ENCODE data around the gene UBA6.

- TF ChIP-seq, protein P1, sequence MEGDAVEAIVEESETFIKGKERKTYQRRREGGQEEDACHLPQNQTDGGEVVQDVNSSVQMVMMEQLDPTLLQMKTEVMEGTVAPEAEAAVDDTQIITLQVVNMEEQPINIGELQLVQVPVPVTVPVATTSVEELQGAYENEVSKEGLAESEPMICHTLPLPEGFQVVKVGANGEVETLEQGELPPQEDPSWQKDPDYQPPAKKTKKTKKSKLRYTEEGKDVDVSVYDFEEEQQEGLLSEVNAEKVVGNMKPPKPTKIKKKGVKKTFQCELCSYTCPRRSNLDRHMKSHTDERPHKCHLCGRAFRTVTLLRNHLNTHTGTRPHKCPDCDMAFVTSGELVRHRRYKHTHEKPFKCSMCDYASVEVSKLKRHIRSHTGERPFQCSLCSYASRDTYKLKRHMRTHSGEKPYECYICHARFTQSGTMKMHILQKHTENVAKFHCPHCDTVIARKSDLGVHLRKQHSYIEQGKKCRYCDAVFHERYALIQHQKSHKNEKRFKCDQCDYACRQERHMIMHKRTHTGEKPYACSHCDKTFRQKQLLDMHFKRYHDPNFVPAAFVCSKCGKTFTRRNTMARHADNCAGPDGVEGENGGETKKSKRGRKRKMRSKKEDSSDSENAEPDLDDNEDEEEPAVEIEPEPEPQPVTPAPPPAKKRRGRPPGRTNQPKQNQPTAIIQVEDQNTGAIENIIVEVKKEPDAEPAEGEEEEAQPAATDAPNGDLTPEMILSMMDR (IDR thresholded peaks at IDR 0.05): no peak
- no peak for TF ChIP-seq EP300 (IDR thresholded peaks at IDR 0.05; ENCODE audit: borderline replicate concordance in 1 of 2, low read depth in 1 of 2, low read length in 1 of 2)
- TF ChIP-seq RFX5 (IDR thresholded peaks at IDR 0.05; ENCODE audit: low read length): no peak
Observed at GRCh38 chr4:67608027-67608426, 92.9 kb downstream of the UBA6 start.
